ENCODE measurements around the gene SEMA6A. TPM values are rescaled to one million over a fixed set of nuclear protein-coding genes. Genes with fewer than 3 reads are reported as not detected.
A peak's percentile ranks its signal among the peaks of the same experiment; 100 is the strongest.

SEMA6A gene
- total RNA-seq, 1 experiment from 2014 or later: 39.0 TPM

- in situ Hi-C loops (cut with HindIII; ENCODE audit: low pct_unique_long_range_greater_than_20kb, low sequenced_read_pairs): no loop called here
Observed at GRCh38 chr5:116579144-116579543, 4.5 kb upstream of the SEMA6A start.

GRCh38 chr5:116578676-116579075 is 4.1 kb upstream of the SEMA6A start:
- no peak for DNase-seq (ENCODE audit: low read depth, low spot score)
- in situ Hi-C loops (cut with HindIII; ENCODE audit: low pct_unique_long_range_greater_than_20kb, low sequenced_read_pairs): no loop called here

More at GRCh38 chr5:116579144-116579543, 4.5 kb upstream of the SEMA6A start:
- DNase-seq (ENCODE audit: low read depth, low spot score): no peak

DNA sequence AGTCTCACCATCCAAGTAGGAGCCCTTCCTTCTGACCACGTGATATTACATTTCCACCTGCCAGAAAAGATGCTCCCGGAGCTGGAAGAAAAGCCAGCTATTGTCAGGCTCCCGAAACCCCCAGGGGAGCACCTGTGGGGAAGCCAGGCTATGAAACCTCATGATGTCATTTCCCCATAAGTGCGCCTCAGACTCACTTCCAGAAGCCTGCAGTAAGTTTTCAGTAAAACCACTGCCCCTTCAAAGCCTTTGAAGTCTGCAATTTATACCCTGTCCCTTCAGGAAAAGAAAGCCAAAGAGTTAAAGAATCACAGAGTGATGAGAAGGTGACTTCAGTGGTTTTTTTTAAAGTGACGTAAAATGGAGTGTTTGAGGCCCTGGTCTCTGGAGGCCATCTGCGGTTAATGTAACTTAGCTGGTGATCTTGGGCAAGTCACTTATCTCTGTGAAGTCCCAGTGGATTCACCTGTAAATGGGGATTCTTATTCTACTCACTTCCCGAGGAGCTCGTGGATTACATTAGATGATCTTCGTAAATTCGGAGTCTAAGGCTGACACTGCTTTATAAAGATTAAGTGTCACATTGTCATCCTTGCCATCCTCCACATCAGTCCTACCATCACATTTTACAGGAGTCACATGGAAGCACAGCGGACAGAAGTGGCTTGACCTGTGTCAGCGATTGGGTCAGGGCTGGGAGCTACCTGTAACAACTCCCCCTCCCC is 2.6 kb upstream of the SEMA6A start:
- in situ Hi-C loops (cut with HindIII; ENCODE audit: low pct_unique_long_range_greater_than_20kb, low sequenced_read_pairs): no loop called here

GRCh38 chr5:116576053-116576713 is 1.6 kb upstream of the SEMA6A start:
- in situ Hi-C loops (cut with HindIII; ENCODE audit: low pct_unique_long_range_greater_than_20kb, low sequenced_read_pairs): no loop called here
- peak; percentile 85 for DNase-seq (ENCODE audit: low read depth, low spot score)

More for the DNA sequence above, 2.6 kb upstream of the SEMA6A start:
- DNase-seq (ENCODE audit: low read depth, low spot score): no peak

GRCh38 chr5:116575326-116576052 is 866 bp upstream of the SEMA6A start:
- in situ Hi-C loops (cut with HindIII; ENCODE audit: low pct_unique_long_range_greater_than_20kb, low sequenced_read_pairs): no loop called here
- DNase-seq (ENCODE audit: low read depth, low spot score): peak; percentile 49

GRCh38 chr5:116573702-116574366 is 789 bp downstream of the SEMA6A start:
- in situ Hi-C loops (cut with HindIII; ENCODE audit: low pct_unique_long_range_greater_than_20kb, low sequenced_read_pairs): no loop called here

DNA sequence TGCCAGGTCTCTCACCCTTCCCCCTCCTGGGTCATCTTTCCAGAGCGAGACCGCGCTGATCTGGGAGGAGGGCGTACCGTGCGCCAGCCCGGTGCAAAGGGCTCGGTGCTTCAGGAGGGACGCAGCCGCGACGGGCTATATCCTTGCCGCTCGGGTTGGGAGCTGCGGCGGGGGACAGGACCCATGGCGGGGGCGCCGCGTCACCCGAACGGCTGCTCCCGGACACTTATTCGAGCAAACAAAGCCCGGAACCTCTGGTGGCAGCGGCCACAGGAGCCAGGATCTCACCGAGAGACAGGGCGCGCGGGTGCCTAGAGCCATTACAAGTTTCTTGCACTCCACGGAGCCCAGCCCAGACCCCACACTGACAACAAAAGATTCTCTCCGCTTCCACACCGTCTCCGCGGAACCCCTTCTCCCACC is 1.3 kb downstream of the SEMA6A start:
- in situ Hi-C loops (cut with HindIII; ENCODE audit: low pct_unique_long_range_greater_than_20kb, low sequenced_read_pairs): no loop called here
- DNase-seq (ENCODE audit: low read depth, low spot score): no peak

More at GRCh38 chr5:116573702-116574366, 789 bp downstream of the SEMA6A start:
- no peak for DNase-seq (ENCODE audit: low read depth, low spot score)

DNA sequence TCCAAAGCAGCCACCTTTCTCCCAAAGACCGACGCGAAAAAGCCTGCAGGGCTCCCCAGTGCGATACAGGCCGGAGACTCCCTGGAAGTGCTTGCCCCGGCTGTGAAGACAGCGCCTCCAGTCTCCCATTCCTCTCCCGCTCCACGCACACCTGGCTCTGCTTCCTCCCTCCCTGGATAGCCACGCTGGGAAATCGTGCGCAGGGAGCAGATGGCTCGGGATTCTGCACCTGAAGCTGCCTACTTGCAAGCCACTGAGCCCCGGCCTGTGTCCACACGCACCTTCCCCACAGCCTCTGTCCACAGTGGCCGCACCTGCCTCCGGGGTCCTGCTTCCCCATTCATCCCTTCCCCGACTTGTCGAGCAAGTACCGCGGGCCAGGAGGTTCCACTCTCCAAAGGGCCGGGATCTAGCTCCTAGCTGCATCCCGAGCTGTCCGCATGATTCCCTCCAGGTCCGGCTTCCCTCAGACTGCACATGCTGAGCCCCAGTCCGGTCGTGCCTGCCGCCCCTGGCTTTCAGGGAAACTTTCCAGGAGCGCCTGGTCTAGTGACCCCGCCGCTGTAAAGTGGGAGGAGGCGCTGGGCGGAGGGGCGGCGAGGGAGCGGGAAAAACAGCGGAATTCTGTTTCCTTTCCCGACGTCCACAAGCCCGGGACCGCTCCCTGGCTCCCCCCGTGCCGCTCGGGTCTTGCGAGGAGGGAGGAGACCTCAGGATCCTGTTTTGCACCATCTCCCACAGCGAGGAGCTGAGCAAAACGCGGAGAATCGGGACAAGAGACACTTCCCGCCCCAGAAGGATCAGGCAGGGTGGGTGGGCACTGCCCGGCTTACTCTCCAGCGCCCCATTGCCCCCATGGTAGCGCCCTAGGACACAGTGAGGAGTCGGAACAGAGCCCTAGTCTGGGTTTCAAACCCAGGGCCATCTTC is 2.0 kb downstream of the SEMA6A start:
- in situ Hi-C loops (cut with HindIII; ENCODE audit: low pct_unique_long_range_greater_than_20kb, low sequenced_read_pairs): no loop called here

DNA sequence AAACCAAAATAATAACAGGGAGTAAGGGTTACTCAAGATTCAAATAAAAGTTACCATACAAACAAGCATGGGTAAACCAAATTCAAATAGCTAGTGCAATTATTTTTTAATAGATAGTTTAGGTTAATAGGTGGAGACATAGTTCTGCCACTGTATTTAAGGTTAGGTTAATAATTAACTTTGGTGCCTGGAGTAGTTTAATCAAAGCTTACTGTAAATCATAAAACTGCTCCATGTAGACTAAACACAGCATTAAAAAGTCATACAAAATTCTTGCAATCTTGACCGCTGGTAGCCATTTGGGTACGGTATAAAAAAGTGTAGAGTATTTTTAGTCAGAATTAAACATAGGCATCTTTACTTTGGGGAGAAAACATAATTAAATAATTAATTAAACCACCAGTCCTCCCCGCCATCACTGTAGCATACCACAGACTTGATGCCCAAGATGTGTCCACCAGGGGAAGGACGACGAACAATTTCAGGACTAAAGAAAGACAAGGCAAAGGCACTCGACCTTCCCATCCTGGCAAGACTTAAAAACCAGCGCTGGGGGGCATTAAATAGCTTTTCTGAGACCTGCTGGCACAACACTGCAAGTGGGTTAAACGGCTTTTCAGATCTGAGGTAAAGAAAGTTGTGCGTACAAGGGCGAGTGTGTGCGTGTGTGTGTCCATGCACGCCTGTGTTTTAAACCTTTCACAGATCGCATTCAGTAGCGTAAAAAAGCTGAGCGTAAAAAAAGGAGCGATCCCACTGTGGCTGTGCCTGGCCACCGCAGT is 2.9 kb downstream of the SEMA6A start:
- in situ Hi-C loops (cut with HindIII; ENCODE audit: low pct_unique_long_range_greater_than_20kb, low sequenced_read_pairs): no loop called here
- DNase-seq (ENCODE audit: low read depth, low spot score): peak; percentile 64

More for the DNA sequence above, 2.0 kb downstream of the SEMA6A start:
- peak; percentile 29 for DNase-seq (ENCODE audit: low read depth, low spot score)

GRCh38 chr5:116569999-116570398 is 4.6 kb downstream of the SEMA6A start:
- peak; percentile 16 for DNase-seq (ENCODE audit: low read depth, low spot score)
- in situ Hi-C loops (cut with HindIII; ENCODE audit: low pct_unique_long_range_greater_than_20kb, low sequenced_read_pairs): no loop called here

DNA sequence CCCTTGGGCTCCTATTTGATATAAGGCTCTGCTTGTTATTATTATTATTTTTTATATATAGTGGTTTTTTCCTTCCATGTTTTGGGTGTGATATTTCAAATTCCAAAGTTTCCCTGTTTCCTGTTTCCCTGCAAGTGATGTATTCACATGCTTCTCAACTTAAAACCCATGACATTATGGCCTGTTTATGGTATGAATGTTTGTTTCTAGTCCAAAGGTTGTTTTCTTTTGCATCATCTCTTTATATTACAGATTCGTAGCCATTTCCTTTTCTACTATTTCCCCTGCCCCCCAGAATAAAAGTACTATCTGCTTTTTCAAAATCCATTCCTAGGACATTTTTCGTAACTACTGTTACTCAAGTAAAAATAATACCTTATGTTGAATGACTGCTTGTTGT is 7.5 kb downstream of the SEMA6A start:
- no peak for DNase-seq (ENCODE audit: low read depth, low spot score)
- in situ Hi-C loops (cut with HindIII; ENCODE audit: low pct_unique_long_range_greater_than_20kb, low sequenced_read_pairs): no loop called here

GRCh38 chr5:116566251-116566650 is 8.4 kb downstream of the SEMA6A start:
- no peak for DNase-seq (ENCODE audit: low read depth, low spot score)
- in situ Hi-C loops (cut with HindIII; ENCODE audit: low pct_unique_long_range_greater_than_20kb, low sequenced_read_pairs): no loop called here

DNA sequence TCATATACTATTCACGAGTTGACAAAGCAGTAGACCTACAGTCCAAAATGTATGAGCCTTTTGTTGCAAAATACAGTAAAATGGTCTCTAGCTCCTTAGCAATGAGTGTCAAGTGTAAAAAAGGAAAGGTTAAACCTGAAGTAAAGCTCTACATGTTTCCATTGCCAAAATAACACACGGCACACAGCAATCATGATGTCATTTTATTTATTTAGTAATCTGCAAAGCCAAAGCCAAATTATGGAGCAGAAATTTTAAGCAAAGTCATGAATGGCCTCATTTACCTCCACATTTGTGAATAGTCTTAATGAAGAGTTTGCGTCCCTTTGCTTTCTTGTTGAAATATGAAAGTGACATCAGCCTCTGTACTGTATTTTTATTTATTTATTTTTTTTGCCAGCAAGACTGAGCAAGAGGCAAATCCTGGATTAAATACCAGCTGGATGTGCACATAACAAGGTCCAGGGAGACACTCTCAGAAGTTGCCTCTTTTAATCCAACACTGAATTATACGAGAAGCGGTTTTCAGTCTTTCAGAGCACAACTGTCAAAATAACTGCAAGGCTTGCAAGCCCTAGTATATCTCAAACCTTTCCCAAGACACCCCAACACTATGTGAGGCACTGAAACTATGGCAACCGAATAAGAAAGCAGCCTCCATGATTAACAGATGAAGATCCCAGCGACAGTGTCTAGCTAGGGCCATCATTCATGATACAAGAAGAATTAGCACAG is 9.7 kb downstream of the SEMA6A start:
- no peak for DNase-seq (ENCODE audit: low read depth, low spot score)
- in situ Hi-C loops (cut with HindIII; ENCODE audit: low pct_unique_long_range_greater_than_20kb, low sequenced_read_pairs): no loop called here

GRCh38 chr5:116564312-116564711 is 10.3 kb downstream of the SEMA6A start:
- in situ Hi-C loops (cut with HindIII; ENCODE audit: low pct_unique_long_range_greater_than_20kb, low sequenced_read_pairs): no loop called here
- no peak for DNase-seq (ENCODE audit: low read depth, low spot score)

DNA sequence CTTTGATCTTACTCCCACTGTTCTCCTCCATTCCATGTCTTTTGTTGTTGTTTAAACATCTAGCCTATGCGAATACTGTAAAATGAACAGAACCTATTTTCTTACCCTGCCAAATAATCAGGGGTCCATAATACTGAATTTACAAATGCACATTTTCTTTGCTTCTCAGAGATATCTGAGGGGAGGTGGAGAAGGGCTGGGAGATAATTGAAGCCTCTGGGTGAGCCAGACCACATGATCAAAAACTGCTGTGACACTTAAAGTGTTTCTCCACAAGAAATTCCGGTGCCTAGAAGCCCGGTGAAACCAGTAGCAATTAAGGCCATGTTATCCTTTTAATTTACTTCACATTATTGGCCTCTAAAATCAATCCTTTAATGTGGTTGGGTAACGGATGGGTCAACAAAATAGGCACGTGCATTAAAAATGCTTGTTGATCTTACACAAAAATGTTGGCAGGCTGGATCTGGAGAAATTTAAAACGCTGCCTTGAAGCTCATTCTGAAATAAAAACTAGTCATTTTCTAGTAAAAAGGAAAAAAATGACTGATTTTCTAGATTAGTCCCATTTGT is 10.8 kb downstream of the SEMA6A start:
- DNase-seq (ENCODE audit: low read depth, low spot score): no peak
- in situ Hi-C loops (cut with HindIII; ENCODE audit: low pct_unique_long_range_greater_than_20kb, low sequenced_read_pairs): no loop called here
